Astrocyte (in vitro differentiated cells and primary cell): Measurements from ENCODE around the gene IQGAP2. TPM values are rescaled to one million over a fixed set of nuclear protein-coding genes. Genes with fewer than 3 reads are reported as not detected.
A peak's percentile ranks its signal among the peaks of the same experiment; 100 is the strongest.

ENCODE experiments used
- DNase-seq: peaks from one replicate; pipeline ENCODE4 v3.0.0-alpha.2; 2010; ENCODE audit warnings: low read depth
- FAIRE-seq: peaks from 2 replicates; lab custom pipeline; 2011; peaks lifted over from hg19 to GRCh38; lab: Jason Lieb, UNC
- H2AFZ ChIP-seq: 2 replicates; pipeline ENCODE4 v1.6.0; 2012; ENCODE audit warnings: low read depth, low read length, inconsistent platforms
- H3K27ac ChIP-seq: 2 replicates; pipeline ENCODE4 v1.5.1; 2011; ENCODE audit warnings: low read depth, low read length, inconsistent platforms
- H3K27me3 ChIP-seq: 2 replicates; pipeline ENCODE4 v1.6.0; 2011; ENCODE audit warnings: low read length, inconsistent platforms; ENCODE audit not compliant: insufficient read depth
- H3K36me3 ChIP-seq: 2 replicates; pipeline ENCODE4 v1.5.1; 2011; ENCODE audit warnings: low read length, inconsistent platforms; ENCODE audit not compliant: insufficient read depth
- H3K4me1 ChIP-seq: 2 replicates; pipeline ENCODE4 v1.5.1; 2011; ENCODE audit warnings: low read length, inconsistent platforms; ENCODE audit not compliant: insufficient read depth
- H3K4me2 ChIP-seq: 2 replicates; pipeline ENCODE4 v1.6.0; 2012; ENCODE audit warnings: low read length, inconsistent platforms
- H3K4me3 ChIP-seq: 2 replicates; pipeline ENCODE4 v1.5.1; 2011; ENCODE audit warnings: low read depth, mild to moderate bottlenecking, low read length, inconsistent platforms; ENCODE audit not compliant: insufficient read depth
- H3K79me2 ChIP-seq: 2 replicates; pipeline ENCODE4 v1.6.0; 2012; ENCODE audit warnings: mild to moderate bottlenecking, low read length, inconsistent platforms; ENCODE audit not compliant: insufficient read depth
- H3K9ac ChIP-seq: 2 replicates; pipeline ENCODE4 v1.6.0; 2012; ENCODE audit warnings: mild to moderate bottlenecking, low read length, inconsistent platforms
- H3K9me3 ChIP-seq: 2 replicates; pipeline ENCODE4 v1.5.1; 2012; ENCODE audit warnings: low read depth, mild to moderate bottlenecking, low read length, inconsistent platforms; ENCODE audit not compliant: insufficient read depth
- H4K20me1 ChIP-seq: 2 replicates; pipeline ENCODE4 v1.6.0; 2012; ENCODE audit warnings: low read length, inconsistent platforms; ENCODE audit not compliant: insufficient read depth
- H3K27ac Mint-ChIP-seq: one replicate; pipeline ENCODE4 v1.8.0; 2021; ENCODE audit warnings: mild to moderate bottlenecking, mixed read lengths; ENCODE audit not compliant: unreplicated experiment
- H3K27me3 Mint-ChIP-seq: one replicate; pipeline ENCODE4 v1.8.0; 2021; ENCODE audit warnings: low read depth, mixed read lengths; ENCODE audit not compliant: unreplicated experiment
- H3K36me3 Mint-ChIP-seq: one replicate; pipeline ENCODE4 v1.8.0; 2021; ENCODE audit warnings: low read depth, mixed read lengths; ENCODE audit not compliant: unreplicated experiment
- H3K4me1 Mint-ChIP-seq: one replicate; pipeline ENCODE4 v1.8.0; 2021; ENCODE audit warnings: low read depth, mixed read lengths; ENCODE audit not compliant: unreplicated experiment
- H3K4me3 Mint-ChIP-seq: one replicate; pipeline ENCODE4 v1.8.0; 2021; ENCODE audit warnings: mild to moderate bottlenecking, moderate library complexity, mixed read lengths; ENCODE audit not compliant: unreplicated experiment
- H3K9me3 Mint-ChIP-seq: one replicate; pipeline ENCODE4 v1.8.0; 2021; ENCODE audit warnings: mild to moderate bottlenecking, mixed read lengths; ENCODE audit not compliant: unreplicated experiment
- CTCF ChIP-seq: IDR thresholded peaks from 2 replicates; pipeline ENCODE4 v1.5.1; 2011; ENCODE audit warnings: low read depth, mild to moderate bottlenecking, inconsistent platforms, low read length, moderate library complexity; ENCODE audit not compliant: insufficient read depth
- EZH2 ChIP-seq: IDR thresholded peaks from 2 replicates; pipeline ENCODE4 v1.6.1; 2012; ENCODE audit warnings: mild to moderate bottlenecking, low read length, inconsistent platforms; ENCODE audit not compliant: insufficient read depth
- total RNA-seq: library from RNA; stranded (reverse); gene quantifications from 2 replicates; pipeline ENCODE4 v1.2.1, GENCODE V29; 2021

The IQGAP2 gene
- total RNA-seq, 1 donor from 2014 or later = 2.9 TPM

- no peak for FAIRE-seq
- peaks cover 8% of the 10 kb centered on the region for H3K9me3 Mint-ChIP-seq
- peaks cover 10% of the 10 kb centered on the region for H3K4me1 ChIP-seq
- H3K9me3 ChIP-seq = no peaks in the 10 kb centered on the region
- no peaks in the 10 kb centered on the region for H3K27me3 Mint-ChIP-seq
- H4K20me1 ChIP-seq = no peaks in the 10 kb centered on the region
- H3K4me3 Mint-ChIP-seq = no peak overlapping the region
- TF ChIP-seq CTCF (no peak), EZH2 (no peak)
- no peaks in the 10 kb centered on the region for H3K79me2 ChIP-seq
- H2AFZ ChIP-seq = no peak overlapping the region
- H3K4me3 ChIP-seq = no peak overlapping the region
- H3K36me3 ChIP-seq = no peaks in the 10 kb centered on the region
- H3K36me3 Mint-ChIP-seq = peaks cover 2% of the 10 kb centered on the region
- H3K27ac ChIP-seq = no peak overlapping the region
- H3K9ac ChIP-seq = no peak overlapping the region
- H3K4me1 Mint-ChIP-seq = peaks cover 33% of the 10 kb centered on the region
- H3K27me3 ChIP-seq = no peaks in the 10 kb centered on the region
- no peak for DNase-seq
- no peak overlapping the region for H3K4me2 ChIP-seq
- H3K27ac Mint-ChIP-seq = no peak overlapping the region
Observed at GRCh38 chr5:76683816-76684731, 281.0 kb downstream of the IQGAP2 start.

- Mint-ChIP-seq H3K4me3 (no peak overlapping the region), H3K27ac (peak overlapping the region; percentile 23), H3K27me3 (no peaks in the 10 kb centered on the region), H3K9me3 (peaks cover 8% of the 10 kb centered on the region), H3K4me1 (peaks cover 31% of the 10 kb centered on the region), H3K36me3 (peaks cover 2% of the 10 kb centered on the region)
- DNase-seq (no peak), FAIRE-seq (no peak)
- Histone ChIP-seq H3K4me3 (no peak overlapping the region), H3K79me2 (no peaks in the 10 kb centered on the region), H3K4me1 (peaks cover 16% of the 10 kb centered on the region), H4K20me1 (no peaks in the 10 kb centered on the region), H2AFZ (no peak overlapping the region), H3K27ac (no peak overlapping the region), H3K9me3 (no peaks in the 10 kb centered on the region), H3K4me2 (no peak overlapping the region), H3K9ac (no peak overlapping the region), H3K36me3 (no peaks in the 10 kb centered on the region), H3K27me3 (no peaks in the 10 kb centered on the region)
- no peak for TF ChIP-seq EZH2
- TF ChIP-seq CTCF = no peak
Observed at GRCh38 chr5:76684756-76685519, 281.9 kb downstream of the IQGAP2 start.
